ENCODE measurements around the gene ACAD10. TPM values are rescaled to one million over a fixed set of nuclear protein-coding genes. Genes with fewer than 3 reads are reported as not detected.

ACAD10 gene
- total and polyA plus RNA-seq, 2 of the 13 experiments (the other 11 are each of a cell fraction or from before 2014, with no cell fraction given), result 15.2 to 16.3 TPM

DNA sequence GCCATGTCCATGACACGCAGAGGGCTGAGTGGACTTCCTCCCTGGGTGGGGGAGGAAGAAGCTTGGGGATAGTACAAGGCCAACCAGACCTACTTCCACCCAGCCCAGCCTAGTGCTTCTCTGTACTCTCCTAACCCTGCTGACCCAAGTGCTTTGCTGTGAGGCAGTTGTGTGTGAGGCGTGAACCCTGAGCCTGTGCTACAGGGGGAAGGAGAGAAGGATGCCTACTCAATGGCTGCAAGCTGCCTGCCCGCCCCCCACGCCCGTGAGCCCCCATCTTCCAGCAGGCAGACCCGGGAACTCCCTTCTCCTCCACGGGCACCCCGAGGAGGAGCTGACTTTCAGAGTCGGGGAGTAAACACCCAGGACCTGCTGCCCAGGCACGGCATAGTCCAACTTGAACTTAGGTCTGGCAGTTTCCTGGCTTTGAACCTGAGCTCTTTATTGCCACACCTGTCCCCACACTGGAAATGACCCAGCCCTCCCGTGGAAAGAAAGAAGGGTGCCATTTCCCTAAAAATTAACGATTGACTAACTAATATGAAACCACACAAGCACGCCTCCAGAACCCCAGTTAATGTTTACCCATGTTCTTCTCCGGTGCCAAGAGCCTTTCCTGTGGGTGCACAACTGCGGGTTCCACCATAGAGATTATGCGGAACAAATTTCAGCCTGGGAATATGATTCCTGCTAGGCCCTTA is 91.6 kb downstream of the ACAD10 start (continued):
- TF ChIP-seq ZFP82 (CRISPR knock-in tag; IDR thresholded peaks at IDR 0.05; ENCODE audit: borderline replicate concordance), result no peak
- TF ChIP-seq ZNF354B (CRISPR knock-in tag; IDR thresholded peaks at IDR 0.05), result no peak
- TF ChIP-seq SRSF9 (IDR thresholded peaks at IDR 0.05; ENCODE audit: borderline replicate concordance, insufficient read depth, low read depth, low read length, poor library complexity, severe bottlenecking), result no peak
- TF ChIP-seq SAFB2 (CRISPR knock-in tag; IDR thresholded peaks at IDR 0.05; ENCODE audit: borderline replicate concordance, low read depth), result 0 out of 2 replicates have a peak, but pooled peaks have one; percentile 31
- no peak; the same call in 1 of the 2 replicates for TF ChIP-seq ZNF343 (CRISPR knock-in tag; IDR thresholded peaks at IDR 0.05)
- TF ChIP-seq, protein P1, sequence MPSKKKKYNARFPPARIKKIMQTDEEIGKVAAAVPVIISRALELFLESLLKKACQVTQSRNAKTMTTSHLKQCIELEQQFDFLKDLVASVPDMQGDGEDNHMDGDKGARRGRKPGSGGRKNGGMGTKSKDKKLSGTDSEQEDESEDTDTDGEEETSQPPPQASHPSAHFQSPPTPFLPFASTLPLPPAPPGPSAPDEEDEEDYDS (CRISPR knock-in tag; IDR thresholded peaks at IDR 0.05), result no peak
- TF ChIP-seq ZNF773 (CRISPR knock-in tag; IDR thresholded peaks at IDR 0.05; ENCODE audit: borderline replicate concordance), result no peak
- no peak for TF ChIP-seq ZNF180 (CRISPR knock-in tag; IDR thresholded peaks at IDR 0.05; ENCODE audit: borderline replicate concordance, low read depth)
- TF ChIP-seq, protein P2, sequence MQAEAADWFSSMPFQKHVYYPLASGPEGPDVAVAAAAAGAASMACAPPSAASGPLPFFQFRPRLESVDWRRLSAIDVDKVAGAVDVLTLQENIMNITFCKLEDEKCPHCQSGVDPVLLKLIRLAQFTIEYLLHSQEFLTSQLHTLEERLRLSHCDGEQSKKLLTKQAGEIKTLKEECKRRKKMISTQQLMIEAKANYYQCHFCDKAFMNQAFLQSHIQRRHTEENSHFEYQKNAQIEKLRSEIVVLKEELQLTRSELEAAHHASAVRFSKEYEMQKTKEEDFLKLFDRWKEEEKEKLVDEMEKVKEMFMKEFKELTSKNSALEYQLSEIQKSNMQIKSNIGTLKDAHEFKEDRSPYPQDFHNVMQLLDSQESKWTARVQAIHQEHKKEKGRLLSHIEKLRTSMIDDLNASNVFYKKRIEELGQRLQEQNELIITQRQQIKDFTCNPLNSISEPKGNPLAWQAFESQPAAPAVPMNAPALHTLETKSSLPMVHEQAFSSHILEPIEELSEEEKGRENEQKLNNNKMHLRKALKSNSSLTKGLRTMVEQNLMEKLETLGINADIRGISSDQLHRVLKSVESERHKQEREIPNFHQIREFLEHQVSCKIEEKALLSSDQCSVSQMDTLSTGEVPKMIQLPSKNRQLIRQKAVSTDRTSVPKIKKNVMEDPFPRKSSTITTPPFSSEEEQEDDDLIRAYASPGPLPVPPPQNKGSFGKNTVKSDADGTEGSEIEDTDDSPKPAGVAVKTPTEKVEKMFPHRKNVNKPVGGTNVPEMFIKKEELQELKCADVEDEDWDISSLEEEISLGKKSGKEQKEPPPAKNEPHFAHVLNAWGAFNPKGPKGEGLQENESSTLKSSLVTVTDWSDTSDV (CRISPR knock-in tag; IDR thresholded peaks at IDR 0.05), result no peak
- TF ChIP-seq PAX8 (CRISPR knock-in tag; IDR thresholded peaks at IDR 0.05; ENCODE audit: borderline replicate concordance), result no peak
- TF ChIP-seq, protein P3, sequence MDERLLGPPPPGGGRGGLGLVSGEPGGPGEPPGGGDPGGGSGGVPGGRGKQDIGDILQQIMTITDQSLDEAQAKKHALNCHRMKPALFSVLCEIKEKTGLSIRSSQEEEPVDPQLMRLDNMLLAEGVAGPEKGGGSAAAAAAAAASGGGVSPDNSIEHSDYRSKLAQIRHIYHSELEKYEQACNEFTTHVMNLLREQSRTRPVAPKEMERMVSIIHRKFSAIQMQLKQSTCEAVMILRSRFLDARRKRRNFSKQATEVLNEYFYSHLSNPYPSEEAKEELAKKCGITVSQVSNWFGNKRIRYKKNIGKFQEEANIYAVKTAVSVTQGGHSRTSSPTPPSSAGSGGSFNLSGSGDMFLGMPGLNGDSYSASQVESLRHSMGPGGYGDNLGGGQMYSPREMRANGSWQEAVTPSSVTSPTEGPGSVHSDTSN (CRISPR knock-in tag; IDR thresholded peaks at IDR 0.05), result no peak
- TF ChIP-seq PAF1 (CRISPR knock-in tag; IDR thresholded peaks at IDR 0.05), result no peak
- TF ChIP-seq, protein P4, sequence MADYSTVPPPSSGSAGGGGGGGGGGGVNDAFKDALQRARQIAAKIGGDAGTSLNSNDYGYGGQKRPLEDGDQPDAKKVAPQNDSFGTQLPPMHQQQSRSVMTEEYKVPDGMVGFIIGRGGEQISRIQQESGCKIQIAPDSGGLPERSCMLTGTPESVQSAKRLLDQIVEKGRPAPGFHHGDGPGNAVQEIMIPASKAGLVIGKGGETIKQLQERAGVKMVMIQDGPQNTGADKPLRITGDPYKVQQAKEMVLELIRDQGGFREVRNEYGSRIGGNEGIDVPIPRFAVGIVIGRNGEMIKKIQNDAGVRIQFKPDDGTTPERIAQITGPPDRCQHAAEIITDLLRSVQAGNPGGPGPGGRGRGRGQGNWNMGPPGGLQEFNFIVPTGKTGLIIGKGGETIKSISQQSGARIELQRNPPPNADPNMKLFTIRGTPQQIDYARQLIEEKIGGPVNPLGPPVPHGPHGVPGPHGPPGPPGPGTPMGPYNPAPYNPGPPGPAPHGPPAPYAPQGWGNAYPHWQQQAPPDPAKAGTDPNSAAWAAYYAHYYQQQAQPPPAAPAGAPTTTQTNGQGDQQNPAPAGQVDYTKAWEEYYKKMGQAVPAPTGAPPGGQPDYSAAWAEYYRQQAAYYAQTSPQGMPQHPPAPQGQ (CRISPR knock-in tag; IDR thresholded peaks at IDR 0.05; ENCODE audit: borderline replicate concordance), result no peak
- peak; percentile 61; the same call in 1 of the 2 replicates for TF ChIP-seq CBFB (CRISPR knock-in tag; IDR thresholded peaks at IDR 0.05)
- TF ChIP-seq ZNF282 (IDR thresholded peaks at IDR 0.05; ENCODE audit: partially characterized antibody), result no peak
- TF ChIP-seq NFIB (CRISPR knock-in tag; IDR thresholded peaks at IDR 0.05; ENCODE audit: borderline replicate concordance), result no peak
- no peak for TF ChIP-seq AHR (CRISPR knock-in tag; IDR thresholded peaks at IDR 0.05)
- no peak for TF ChIP-seq ZNF616 (CRISPR knock-in tag; IDR thresholded peaks at IDR 0.05; ENCODE audit: low read depth)
- no peak for TF ChIP-seq ARHGAP35 (CRISPR knock-in tag; IDR thresholded peaks at IDR 0.05; ENCODE audit: borderline replicate concordance)
- TF ChIP-seq GATA4 (IDR thresholded peaks at IDR 0.05; ENCODE audit: borderline replicate concordance, low read depth), result no peak
- TF ChIP-seq PRMT3 (CRISPR knock-in tag; IDR thresholded peaks at IDR 0.05; ENCODE audit: borderline replicate concordance, low read depth), result no peak
- TF ChIP-seq, protein P5, sequence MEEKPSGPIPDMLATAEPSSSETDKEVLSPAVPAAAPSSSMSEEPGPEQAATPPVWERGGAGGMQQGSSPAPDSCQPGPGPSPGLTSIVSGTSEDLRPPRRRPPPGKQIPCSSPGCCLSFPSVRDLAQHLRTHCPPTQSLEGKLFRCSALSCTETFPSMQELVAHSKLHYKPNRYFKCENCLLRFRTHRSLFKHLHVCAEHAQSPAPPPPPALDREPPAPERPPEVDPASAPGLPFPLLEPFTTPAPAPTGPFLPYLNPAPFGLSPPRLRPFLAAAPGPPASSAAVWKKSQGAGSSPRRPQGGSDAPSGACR (CRISPR knock-in tag; IDR thresholded peaks at IDR 0.05), result 0 out of 2 replicates have a peak, but pooled peaks have one; percentile 62
- TF ChIP-seq ZNF160 (CRISPR knock-in tag; IDR thresholded peaks at IDR 0.05), result no peak

Measured in HepG2 (cell line).